HEK293 (cell line): ENCODE data around the gene SSPN.

Experiments
- BCL11A ChIP-seq: fragments of 450-650 bp; formaldehyde crosslinking; IDR thresholded peaks from 2 replicates; pipeline ENCODE4 v1.5.1; 2016; ENCODE audit warnings: low read depth, missing biosample characterization, missing genetic modification characterization
- BCL6B ChIP-seq: fragments of 450-650 bp; formaldehyde crosslinking; IDR thresholded peaks from 2 replicates; pipeline ENCODE4 v1.5.1; 2017; ENCODE audit warnings: missing biosample characterization, missing genetic modification characterization
- EGR2 ChIP-seq: fragments of 450-650 bp; formaldehyde crosslinking; IDR thresholded peaks from 2 replicates; pipeline ENCODE4 v1.5.1; 2016; ENCODE audit warnings: low read depth, missing biosample characterization, missing genetic modification characterization
- HOXA7 ChIP-seq: sonication (generic); formaldehyde crosslinking; IDR thresholded peaks from 2 replicates; pipeline ENCODE4 v1.8.1; 2022; ENCODE audit warnings: missing genetic modification reagents, borderline replicate concordance
- TCF7L2 ChIP-seq: IDR thresholded peaks from 2 replicates; pipeline ENCODE4 v1.6.1; 2011; ENCODE audit warnings: low read depth, mild to moderate bottlenecking, inconsistent platforms, low read length, moderate library complexity, borderline replicate concordance
- ZFP69B ChIP-seq: fragments of 450-650 bp; formaldehyde crosslinking; IDR thresholded peaks from 2 replicates; pipeline ENCODE4 v1.5.1; 2016; ENCODE audit warnings: missing biosample characterization, missing genetic modification characterization
- ZNF114 ChIP-seq: fragments of 450-650 bp; formaldehyde crosslinking; IDR thresholded peaks from 2 replicates; pipeline ENCODE4 v1.5.0; 2017; ENCODE audit warnings: missing biosample characterization, missing genetic modification characterization
- ZNF146 ChIP-seq: fragments of 450-650 bp; formaldehyde crosslinking; IDR thresholded peaks from 2 replicates; pipeline ENCODE4 v1.5.1; 2016; ENCODE audit warnings: missing biosample characterization, missing genetic modification characterization
- ZNF19 ChIP-seq: fragments of 450-650 bp; formaldehyde crosslinking; IDR thresholded peaks from 2 replicates; pipeline ENCODE4; 2016; ENCODE audit warnings: missing biosample characterization, missing genetic modification characterization, low read depth
- ZNF24 ChIP-seq: fragments of 450-650 bp; formaldehyde crosslinking; IDR thresholded peaks from 2 replicates; pipeline ENCODE4 v1.5.1; 2016; ENCODE audit warnings: missing biosample characterization, missing genetic modification characterization
- ZNF292 ChIP-seq: fragments of 450-650 bp; formaldehyde crosslinking; IDR thresholded peaks from 2 replicates; pipeline ENCODE4 v1.5.1; 2016; ENCODE audit warnings: low read depth, missing biosample characterization, missing genetic modification characterization, borderline replicate concordance
- ZNF311 ChIP-seq: fragments of 450-650 bp; formaldehyde crosslinking; IDR thresholded peaks from 2 replicates; pipeline ENCODE4 v1.5.1; 2017; ENCODE audit warnings: missing biosample characterization, missing genetic modification characterization, borderline replicate concordance
- ZNF335 ChIP-seq: fragments of 450-650 bp; formaldehyde crosslinking; conservative IDR thresholded peaks from 2 replicates; pipeline ENCODE4 v1.5.1; 2016; ENCODE audit warnings: missing biosample characterization, missing genetic modification characterization
- ZNF354C ChIP-seq: fragments of 450-650 bp; formaldehyde crosslinking; IDR thresholded peaks from 2 replicates; pipeline ENCODE4 v1.5.1; 2016; ENCODE audit warnings: missing biosample characterization, missing genetic modification characterization, low read depth, borderline replicate concordance
- ZNF366 ChIP-seq: fragments of 450-650 bp; formaldehyde crosslinking; conservative IDR thresholded peaks from 2 replicates; pipeline ENCODE4 v1.5.1; 2016; ENCODE audit warnings: missing biosample characterization, missing genetic modification characterization
- ZNF433 ChIP-seq: fragments of 450-650 bp; formaldehyde crosslinking; IDR thresholded peaks from 2 replicates; pipeline ENCODE4 v1.5.1; 2016; ENCODE audit warnings: missing biosample characterization, missing genetic modification characterization, low read depth
- ZNF561 ChIP-seq: fragments of 450-650 bp; IDR thresholded peaks from 2 replicates; pipeline ENCODE4 v1.5.1; 2018; ENCODE audit warnings: missing biosample characterization, missing genetic modification characterization, borderline replicate concordance
- ZNF596 ChIP-seq: fragments of 450-650 bp; IDR thresholded peaks from 2 replicates; pipeline ENCODE4 v1.5.0; 2018; ENCODE audit warnings: missing biosample characterization, mild to moderate bottlenecking, missing genetic modification characterization, moderate library complexity
- ZNF658 ChIP-seq: fragments of 450-650 bp; formaldehyde crosslinking; IDR thresholded peaks from 2 replicates; pipeline ENCODE4; 2016; ENCODE audit warnings: missing biosample characterization, missing genetic modification characterization
- ZNF76 ChIP-seq: fragments of 450-650 bp; formaldehyde crosslinking; IDR thresholded peaks from 2 replicates; pipeline ENCODE4; 2016; ENCODE audit warnings: low read depth, missing biosample characterization, missing genetic modification characterization, borderline replicate concordance
- ZNF837 ChIP-seq: fragments of 450-650 bp; formaldehyde crosslinking; IDR thresholded peaks from 2 replicates; pipeline ENCODE4 v1.5.1; 2016; ENCODE audit warnings: missing biosample characterization, missing genetic modification characterization
- ZSCAN5A ChIP-seq: fragments of 450-650 bp; formaldehyde crosslinking; IDR thresholded peaks from 2 replicates; pipeline ENCODE4 v1.5.1; 2016; ENCODE audit warnings: missing biosample characterization, missing genetic modification characterization
- ZXDB ChIP-seq: fragments of 450-650 bp; formaldehyde crosslinking; IDR thresholded peaks from 2 replicates; pipeline ENCODE4 v1.5.1; 2016; ENCODE audit warnings: missing biosample characterization, missing genetic modification characterization
- TF ChIP-seq, protein P1 (sequence below): fragments of 450-650 bp; IDR thresholded peaks from 2 replicates; pipeline ENCODE4 v1.5.1; 2018; ENCODE audit warnings: missing biosample characterization, missing genetic modification characterization
- TF ChIP-seq, protein P2 (sequence below): fragments of 450-650 bp; formaldehyde crosslinking; IDR thresholded peaks from 2 replicates; pipeline ENCODE4 v1.5.1; 2016; ENCODE audit warnings: missing biosample characterization, missing genetic modification characterization, low read depth
- TF ChIP-seq, protein P3 (sequence below): fragments of 450-650 bp; formaldehyde crosslinking; IDR thresholded peaks from 2 replicates; pipeline ENCODE4 v1.5.1; 2016; ENCODE audit warnings: missing biosample characterization, missing genetic modification characterization

SSPN gene

DNA sequence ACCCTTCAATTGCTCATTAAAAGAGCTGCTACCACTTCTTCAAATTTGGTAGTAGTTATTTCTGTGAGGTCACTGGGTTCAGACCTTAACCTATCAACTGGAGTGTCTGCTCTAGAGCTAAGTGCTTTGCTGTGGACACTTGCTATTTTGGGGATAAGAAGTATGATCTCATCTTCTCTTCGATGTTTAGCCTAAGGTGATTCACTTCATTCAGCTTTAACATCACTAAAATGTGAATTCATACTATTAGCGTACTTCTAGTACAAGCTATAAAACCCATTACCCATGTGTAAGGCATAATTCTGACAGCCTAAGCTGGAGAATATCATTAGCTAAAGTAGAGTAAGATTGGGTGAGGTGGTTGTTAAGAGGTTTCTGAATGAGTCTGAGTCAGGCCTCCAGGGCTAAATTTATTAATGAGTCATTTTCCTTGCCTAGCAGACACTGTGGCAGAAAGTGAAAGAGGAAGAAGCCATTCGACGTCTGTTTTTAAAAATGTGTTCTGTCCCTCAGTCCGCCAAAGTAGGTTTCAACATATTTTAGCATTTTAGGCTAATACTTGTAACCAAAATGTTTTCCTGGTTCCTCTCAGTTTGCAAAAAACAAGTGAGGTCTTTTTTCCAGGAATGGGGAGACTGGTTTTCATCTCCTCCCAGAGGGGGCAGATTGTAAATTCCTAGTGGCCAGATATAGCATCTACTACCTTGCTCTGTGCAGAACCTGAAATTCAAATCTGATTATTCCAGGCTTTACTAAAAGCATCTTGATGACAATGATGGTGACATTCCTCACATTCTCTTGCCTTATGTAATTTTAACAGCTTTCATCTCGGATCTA is 103.6 kb downstream of the SSPN start (continued):
- TF ChIP-seq ZNF658 (tag by site-specific recombination) (no peak), ZNF311 (tag by site-specific recombination) (no peak), BCL11A (peak; percentile 72; the same call in 1 of the 2 replicates), ZNF433 (tag by site-specific recombination) (no peak), ZNF76 (tag by site-specific recombination) (peak; percentile 21; the same call in 1 of the 2 replicates), ZNF114 (tag by site-specific recombination) (no peak), ZNF366 (peak; percentile 87), ZNF19 (tag by site-specific recombination) (no peak), ZNF561 (tag by site-specific recombination) (no peak), ZFP69B (tag by site-specific recombination) (0 out of 2 replicates have a peak, but pooled peaks have one; percentile 12), ZNF146 (no peak), TCF7L2 (no peak), ZNF24 (tag by site-specific recombination) (peak; percentile 86; the same call in 1 of the 2 replicates), ZSCAN5A (no peak), EGR2 (tag by site-specific recombination) (no peak), HOXA7 (CRISPR knock-in tag) (no peak), ZNF292 (no peak), ZNF596 (tag by site-specific recombination) (no peak), BCL6B (peak; percentile 64; the same call in 1 of the 2 replicates), ZNF354C (tag by site-specific recombination) (no peak), ZXDB (tag by site-specific recombination) (0 out of 2 replicates have a peak, but pooled peaks have one; percentile 34), ZNF837 (no peak), ZNF335 (tag by site-specific recombination) (peak; percentile 67)
- TF ChIP-seq, protein P1, sequence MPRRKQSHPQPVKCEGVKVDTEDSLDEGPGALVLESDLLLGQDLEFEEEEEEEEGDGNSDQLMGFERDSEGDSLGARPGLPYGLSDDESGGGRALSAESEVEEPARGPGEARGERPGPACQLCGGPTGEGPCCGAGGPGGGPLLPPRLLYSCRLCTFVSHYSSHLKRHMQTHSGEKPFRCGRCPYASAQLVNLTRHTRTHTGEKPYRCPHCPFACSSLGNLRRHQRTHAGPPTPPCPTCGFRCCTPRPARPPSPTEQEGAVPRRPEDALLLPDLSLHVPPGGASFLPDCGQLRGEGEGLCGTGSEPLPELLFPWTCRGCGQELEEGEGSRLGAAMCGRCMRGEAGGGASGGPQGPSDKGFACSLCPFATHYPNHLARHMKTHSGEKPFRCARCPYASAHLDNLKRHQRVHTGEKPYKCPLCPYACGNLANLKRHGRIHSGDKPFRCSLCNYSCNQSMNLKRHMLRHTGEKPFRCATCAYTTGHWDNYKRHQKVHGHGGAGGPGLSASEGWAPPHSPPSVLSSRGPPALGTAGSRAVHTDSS (tag by site-specific recombination), result no peak
- TF ChIP-seq, protein P2, sequence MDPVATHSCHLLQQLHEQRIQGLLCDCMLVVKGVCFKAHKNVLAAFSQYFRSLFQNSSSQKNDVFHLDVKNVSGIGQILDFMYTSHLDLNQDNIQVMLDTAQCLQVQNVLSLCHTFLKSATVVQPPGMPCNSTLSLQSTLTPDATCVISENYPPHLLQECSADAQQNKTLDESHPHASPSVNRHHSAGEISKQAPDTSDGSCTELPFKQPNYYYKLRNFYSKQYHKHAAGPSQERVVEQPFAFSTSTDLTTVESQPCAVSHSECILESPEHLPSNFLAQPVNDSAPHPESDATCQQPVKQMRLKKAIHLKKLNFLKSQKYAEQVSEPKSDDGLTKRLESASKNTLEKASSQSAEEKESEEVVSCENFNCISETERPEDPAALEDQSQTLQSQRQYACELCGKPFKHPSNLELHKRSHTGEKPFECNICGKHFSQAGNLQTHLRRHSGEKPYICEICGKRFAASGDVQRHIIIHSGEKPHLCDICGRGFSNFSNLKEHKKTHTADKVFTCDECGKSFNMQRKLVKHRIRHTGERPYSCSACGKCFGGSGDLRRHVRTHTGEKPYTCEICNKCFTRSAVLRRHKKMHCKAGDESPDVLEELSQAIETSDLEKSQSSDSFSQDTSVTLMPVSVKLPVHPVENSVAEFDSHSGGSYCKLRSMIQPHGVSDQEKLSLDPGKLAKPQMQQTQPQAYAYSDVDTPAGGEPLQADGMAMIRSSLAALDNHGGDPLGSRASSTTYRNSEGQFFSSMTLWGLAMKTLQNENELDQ, result no peak
- TF ChIP-seq, protein P3, sequence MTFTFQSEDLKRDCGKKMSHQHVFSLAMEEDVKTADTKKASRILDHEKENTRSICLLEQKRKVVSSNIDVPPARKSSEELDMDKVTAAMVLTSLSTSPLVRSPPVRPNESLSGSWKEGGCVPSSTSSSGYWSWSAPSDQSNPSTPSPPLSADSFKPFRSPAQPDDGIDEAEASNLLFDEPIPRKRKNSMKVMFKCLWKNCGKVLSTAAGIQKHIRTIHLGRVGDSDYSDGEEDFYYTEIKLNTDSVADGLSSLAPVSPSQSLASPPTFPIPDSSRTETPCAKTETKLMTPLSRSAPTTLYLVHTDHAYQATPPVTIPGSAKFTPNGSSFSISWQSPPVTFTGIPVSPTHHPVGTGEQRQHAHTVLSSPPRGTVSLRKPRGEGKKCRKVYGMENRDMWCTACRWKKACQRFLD, result no peak
